ENCODE results near the gene RBM38. TPM values are rescaled to one million over a fixed set of nuclear protein-coding genes. Genes with fewer than 3 reads are reported as not detected.

The RBM38 gene
- total RNA-seq, 1 experiment from 2014 or later = 56.5 TPM

GRCh38 chr20:57425150-57426013 lies 34.2 kb downstream of the RBM38 start:
- TF ChIP-seq EZH2phosphoT487 (IDR thresholded peaks at IDR 0.05; ENCODE audit: borderline replicate concordance, low read length) = no peak
- TF ChIP-seq CTCF (conservative IDR thresholded peaks at IDR 0.05; ENCODE audit: low read depth, low read length) = no peak
- no peak for TF ChIP-seq EZH2 (IDR thresholded peaks at IDR 0.05; ENCODE audit: low read length, unreplicated experiment)
- ChIA-PET CTCF (no interaction called here), POLR2A (ENCODE audit: unreplicated experiment) (no interaction called here)
- H3K4me1 ChIP-seq (ENCODE audit: insufficient read depth, low read length) = peaks cover 4% of the 10 kb centered on the region; the same call in 1 of the 2 replicates
- H3K36me3 ChIP-seq (ENCODE audit: low read depth, low read length) = no peaks in the 10 kb centered on the region
- ATAC-seq = peak; percentile 19; the same call in 1 of the 2 replicates
- no peak overlapping the region for H3K4me3 ChIP-seq (ENCODE audit: low read length)
- H3K27me3 ChIP-seq (ENCODE audit: low read length) = no peaks in the 10 kb centered on the region
- no peak overlapping the region for H2AFZ ChIP-seq (ENCODE audit: low read length)
- DNase-seq = no peak
- intact Hi-C loops (cut with micrococcal nuclease) = no loop called here
- H3K9me3 ChIP-seq (ENCODE audit: low read length) = no peaks in the 10 kb centered on the region
- BruUV-seq (replicated peaks) = no TSS peak
- H3K9ac ChIP-seq (ENCODE audit: low read length) = no peak overlapping the region
- no peak overlapping the region for H3K4me2 ChIP-seq (ENCODE audit: low read length)
- no peaks in the 10 kb centered on the region for H3K79me2 ChIP-seq (ENCODE audit: low read length)
- H3K27ac ChIP-seq (ENCODE audit: low read length) = no peak overlapping the region
- no peaks in the 10 kb centered on the region for H4K20me1 ChIP-seq (ENCODE audit: low read length)
- H3K9me2 ChIP-seq (replicated peaks; ENCODE audit: low read length) = no peaks in the 10 kb centered on the region
- H3F3A ChIP-seq (ENCODE audit: low read length, unreplicated experiment) = no peaks in the 10 kb centered on the region

GRCh38 chr20:57426271-57426689 lies 35.1 kb downstream of the RBM38 start:
- Histone ChIP-seq H3K9me2 (replicated peaks; ENCODE audit: low read length) (no peaks in the 10 kb centered on the region), H3K4me1 (ENCODE audit: insufficient read depth, low read length) (peaks cover 4% of the 10 kb centered on the region; the same call in 1 of the 2 replicates), H3K9me3 (ENCODE audit: low read length) (no peaks in the 10 kb centered on the region), H4K20me1 (ENCODE audit: low read length) (no peaks in the 10 kb centered on the region), H3K9ac (ENCODE audit: low read length) (no peak overlapping the region), H3K4me2 (ENCODE audit: low read length) (no peak overlapping the region), H3K36me3 (ENCODE audit: low read depth, low read length) (no peaks in the 10 kb centered on the region), H3K4me3 (ENCODE audit: low read length) (no peak overlapping the region), H2AFZ (ENCODE audit: low read length) (no peak overlapping the region), H3K27me3 (ENCODE audit: low read length) (no peaks in the 10 kb centered on the region), H3K79me2 (ENCODE audit: low read length) (no peaks in the 10 kb centered on the region), H3K27ac (ENCODE audit: low read length) (no peak overlapping the region), H3F3A (ENCODE audit: low read length, unreplicated experiment) (no peaks in the 10 kb centered on the region)
- no peak for DNase-seq
- intact Hi-C loops (cut with micrococcal nuclease) = no loop called here
- TF ChIP-seq EZH2phosphoT487 (IDR thresholded peaks at IDR 0.05; ENCODE audit: borderline replicate concordance, low read length) (no peak), EZH2 (IDR thresholded peaks at IDR 0.05; ENCODE audit: low read length, unreplicated experiment) (no peak), CTCF (conservative IDR thresholded peaks at IDR 0.05; ENCODE audit: low read depth, low read length) (no peak)
- ChIA-PET CTCF (no interaction called here), POLR2A (ENCODE audit: unreplicated experiment) (no interaction called here)
- no TSS peak for BruUV-seq (replicated peaks)
- no peak for ATAC-seq

DNA sequence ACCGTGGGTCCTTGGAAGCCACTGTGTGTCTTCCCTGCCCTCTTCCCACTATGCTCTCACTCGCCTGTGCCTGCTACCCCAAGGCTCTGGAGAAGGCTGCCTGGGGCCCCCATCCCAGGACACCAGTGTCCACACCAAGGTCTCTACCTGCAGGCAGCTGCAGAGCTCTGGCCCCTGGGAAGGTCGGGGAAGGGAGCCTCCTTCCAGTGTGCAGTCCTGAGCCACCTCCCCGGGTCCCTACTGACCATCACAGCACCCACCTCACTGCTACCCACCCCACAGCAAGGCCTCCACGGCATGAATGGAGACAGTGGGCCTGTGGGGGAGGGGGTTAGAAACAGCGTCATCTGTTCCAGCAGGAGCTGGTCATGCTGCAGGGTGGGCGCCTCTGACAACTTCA lies 35.6 kb downstream of the RBM38 start:
- DNase-seq (no peak), ATAC-seq (no peak)
- TF ChIP-seq EZH2 (IDR thresholded peaks at IDR 0.05; ENCODE audit: low read length, unreplicated experiment) = no peak
- no peak for TF ChIP-seq EZH2phosphoT487 (IDR thresholded peaks at IDR 0.05; ENCODE audit: borderline replicate concordance, low read length)
- no peak for TF ChIP-seq CTCF (conservative IDR thresholded peaks at IDR 0.05; ENCODE audit: low read depth, low read length)
- Histone ChIP-seq H3K4me1 (ENCODE audit: insufficient read depth, low read length) (peaks cover 4% of the 10 kb centered on the region; the same call in 1 of the 2 replicates), H2AFZ (ENCODE audit: low read length) (no peak overlapping the region), H3K9me2 (replicated peaks; ENCODE audit: low read length) (no peaks in the 10 kb centered on the region), H3F3A (ENCODE audit: low read length, unreplicated experiment) (no peaks in the 10 kb centered on the region), H3K4me2 (ENCODE audit: low read length) (no peak overlapping the region), H4K20me1 (ENCODE audit: low read length) (no peaks in the 10 kb centered on the region), H3K9me3 (ENCODE audit: low read length) (no peaks in the 10 kb centered on the region), H3K79me2 (ENCODE audit: low read length) (no peaks in the 10 kb centered on the region), H3K36me3 (ENCODE audit: low read depth, low read length) (no peaks in the 10 kb centered on the region), H3K27me3 (ENCODE audit: low read length) (no peaks in the 10 kb centered on the region), H3K9ac (ENCODE audit: low read length) (no peak overlapping the region), H3K4me3 (ENCODE audit: low read length) (no peak overlapping the region), H3K27ac (ENCODE audit: low read length) (no peak overlapping the region)
- BruUV-seq (replicated peaks) = no TSS peak
- POLR2A ChIA-PET (ENCODE audit: unreplicated experiment) = no interaction called here
- CTCF ChIA-PET = no interaction called here
- intact Hi-C loops (cut with micrococcal nuclease) = no loop called here

All from PC-3 (cell line).